HCT116 (cell line): ENCODE data around the gene ELANE.

Experiments used
- CEBPB ChIP-seq: IDR thresholded peaks from 2 replicates; pipeline ENCODE4 v1.6.1; 2012; ENCODE audit warnings: low read depth
- EGR1 ChIP-seq: IDR thresholded peaks from 2 replicates; pipeline ENCODE4 v1.6.1; 2012; ENCODE audit warnings: low read depth
- ELF1 ChIP-seq: IDR thresholded peaks from 2 replicates; pipeline ENCODE4 v1.6.1; 2012; ENCODE audit warnings: low read depth, borderline replicate concordance
- JUND ChIP-seq: IDR thresholded peaks from 2 replicates; pipeline ENCODE4 v1.6.1; 2012
- POLR2A ChIP-seq: IDR thresholded peaks from 2 replicates; pipeline ENCODE4 v1.7.0; 2011; ENCODE audit warnings: borderline replicate concordance; ENCODE audit not compliant: insufficient read depth, insufficient read length; ENCODE audit errors: extremely low read depth
- POLR2AphosphoS5 ChIP-seq: IDR thresholded peaks from 2 replicates; pipeline ENCODE4 v1.6.1; 2011; ENCODE audit warnings: mild to moderate bottlenecking, low read depth, low read length, moderate library complexity
- RAD21 ChIP-seq: IDR thresholded peaks from 2 replicates; pipeline ENCODE4 v1.6.1; 2012; ENCODE audit warnings: low read depth, mild to moderate bottlenecking
- ZNF274 ChIP-seq: fragments of 200-500 bp; sonication (Bioruptor generic); IDR thresholded peaks from 2 replicates; pipeline ENCODE4 v1.6.1; 2014; ENCODE audit warnings: mild to moderate bottlenecking, low read depth, low read length, inconsistent platforms
- TF ChIP-seq, protein P1 (sequence below), 3 experiments: fragments of 200-600 bp in 1 of 3; sonication (generic) in 1 of 3; IDR thresholded peaks in 2 of 3; conservative IDR thresholded peaks in 1 of 3; 2 replicates each; pipeline ENCODE4 v1.5.1; 2012 to 2017; ENCODE audit warnings: low read depth in 2 of 3, low read length in 2 of 3, antibody characterized with exemption in 1 of 3, borderline replicate concordance in 1 of 3, control low read depth in 1 of 3, mild to moderate bottlenecking in 1 of 3, mixed read lengths in 1 of 3, mixed run types in 1 of 3, moderate library complexity in 1 of 3; ENCODE audit not compliant: insufficient read depth in 1 of 3
- TF ChIP-seq, protein P2 (sequence below): IDR thresholded peaks from 2 replicates; pipeline ENCODE4 v1.6.1; 2012; ENCODE audit warnings: low read depth

DNA sequence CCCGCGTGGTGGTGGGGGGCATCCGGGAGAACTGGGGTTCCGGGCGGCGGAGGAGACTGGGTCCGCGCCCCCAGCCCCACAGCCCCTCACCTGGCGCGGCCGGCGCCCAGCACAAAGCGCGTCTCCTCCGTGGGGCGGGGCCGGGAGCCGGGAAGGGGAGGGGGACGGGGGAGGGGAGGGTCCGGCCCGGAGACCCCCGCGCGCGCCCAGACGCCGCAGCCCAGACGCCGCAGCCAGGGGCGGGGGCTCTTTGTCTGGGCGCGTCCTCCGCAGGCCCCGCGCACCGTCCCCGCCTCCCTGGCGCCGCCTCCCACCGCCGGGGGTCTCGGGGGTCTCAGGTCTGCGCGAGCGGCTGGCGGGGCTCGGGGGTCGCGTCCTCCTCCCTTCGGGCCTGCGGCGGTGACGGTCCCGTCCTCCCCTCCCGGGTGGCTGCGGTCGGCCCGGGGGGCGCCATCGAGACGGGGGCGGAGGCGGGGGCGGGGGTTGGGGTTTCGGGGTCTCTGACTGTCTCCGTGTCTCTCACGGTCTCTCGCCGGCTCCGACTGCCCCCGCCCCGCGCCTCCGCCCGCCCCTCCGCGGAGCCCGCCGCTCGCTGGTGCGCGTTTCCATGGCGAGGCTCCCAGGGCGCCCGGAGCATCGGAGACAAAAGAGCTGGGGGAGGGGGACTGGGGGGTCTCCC lies 30.1 kb upstream of the ELANE start, which contains the start of gene PLPPR3:
- TF ChIP-seq ELF1: no peak
- TF ChIP-seq, protein P1, sequence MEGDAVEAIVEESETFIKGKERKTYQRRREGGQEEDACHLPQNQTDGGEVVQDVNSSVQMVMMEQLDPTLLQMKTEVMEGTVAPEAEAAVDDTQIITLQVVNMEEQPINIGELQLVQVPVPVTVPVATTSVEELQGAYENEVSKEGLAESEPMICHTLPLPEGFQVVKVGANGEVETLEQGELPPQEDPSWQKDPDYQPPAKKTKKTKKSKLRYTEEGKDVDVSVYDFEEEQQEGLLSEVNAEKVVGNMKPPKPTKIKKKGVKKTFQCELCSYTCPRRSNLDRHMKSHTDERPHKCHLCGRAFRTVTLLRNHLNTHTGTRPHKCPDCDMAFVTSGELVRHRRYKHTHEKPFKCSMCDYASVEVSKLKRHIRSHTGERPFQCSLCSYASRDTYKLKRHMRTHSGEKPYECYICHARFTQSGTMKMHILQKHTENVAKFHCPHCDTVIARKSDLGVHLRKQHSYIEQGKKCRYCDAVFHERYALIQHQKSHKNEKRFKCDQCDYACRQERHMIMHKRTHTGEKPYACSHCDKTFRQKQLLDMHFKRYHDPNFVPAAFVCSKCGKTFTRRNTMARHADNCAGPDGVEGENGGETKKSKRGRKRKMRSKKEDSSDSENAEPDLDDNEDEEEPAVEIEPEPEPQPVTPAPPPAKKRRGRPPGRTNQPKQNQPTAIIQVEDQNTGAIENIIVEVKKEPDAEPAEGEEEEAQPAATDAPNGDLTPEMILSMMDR (IDR thresholded peaks at IDR 0.05 in 2 of 3, conservative IDR thresholded peaks at IDR 0.05 in 1 of 3; ENCODE audit: borderline replicate concordance in 1 of 3, insufficient read depth in 1 of 3, low read depth in 2 of 3, low read length in 2 of 3): no peak
- no peak for TF ChIP-seq POLR2A
- TF ChIP-seq, protein P2, sequence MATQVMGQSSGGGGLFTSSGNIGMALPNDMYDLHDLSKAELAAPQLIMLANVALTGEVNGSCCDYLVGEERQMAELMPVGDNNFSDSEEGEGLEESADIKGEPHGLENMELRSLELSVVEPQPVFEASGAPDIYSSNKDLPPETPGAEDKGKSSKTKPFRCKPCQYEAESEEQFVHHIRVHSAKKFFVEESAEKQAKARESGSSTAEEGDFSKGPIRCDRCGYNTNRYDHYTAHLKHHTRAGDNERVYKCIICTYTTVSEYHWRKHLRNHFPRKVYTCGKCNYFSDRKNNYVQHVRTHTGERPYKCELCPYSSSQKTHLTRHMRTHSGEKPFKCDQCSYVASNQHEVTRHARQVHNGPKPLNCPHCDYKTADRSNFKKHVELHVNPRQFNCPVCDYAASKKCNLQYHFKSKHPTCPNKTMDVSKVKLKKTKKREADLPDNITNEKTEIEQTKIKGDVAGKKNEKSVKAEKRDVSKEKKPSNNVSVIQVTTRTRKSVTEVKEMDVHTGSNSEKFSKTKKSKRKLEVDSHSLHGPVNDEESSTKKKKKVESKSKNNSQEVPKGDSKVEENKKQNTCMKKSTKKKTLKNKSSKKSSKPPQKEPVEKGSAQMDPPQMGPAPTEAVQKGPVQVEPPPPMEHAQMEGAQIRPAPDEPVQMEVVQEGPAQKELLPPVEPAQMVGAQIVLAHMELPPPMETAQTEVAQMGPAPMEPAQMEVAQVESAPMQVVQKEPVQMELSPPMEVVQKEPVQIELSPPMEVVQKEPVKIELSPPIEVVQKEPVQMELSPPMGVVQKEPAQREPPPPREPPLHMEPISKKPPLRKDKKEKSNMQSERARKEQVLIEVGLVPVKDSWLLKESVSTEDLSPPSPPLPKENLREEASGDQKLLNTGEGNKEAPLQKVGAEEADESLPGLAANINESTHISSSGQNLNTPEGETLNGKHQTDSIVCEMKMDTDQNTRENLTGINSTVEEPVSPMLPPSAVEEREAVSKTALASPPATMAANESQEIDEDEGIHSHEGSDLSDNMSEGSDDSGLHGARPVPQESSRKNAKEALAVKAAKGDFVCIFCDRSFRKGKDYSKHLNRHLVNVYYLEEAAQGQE: no peak
- TF ChIP-seq RAD21: no peak
- no peak for TF ChIP-seq ZNF274
- TF ChIP-seq EGR1: no peak
- no peak for TF ChIP-seq JUND
- TF ChIP-seq POLR2AphosphoS5: no peak
- no peak for TF ChIP-seq CEBPB
